Progenitor cell of endocrine pancreas (in vitro differentiated cells): ENCODE results near the gene CABLES2. TPM values are rescaled to one million over a fixed set of nuclear protein-coding genes. Genes with fewer than 3 reads are reported as not detected.
A peak's percentile ranks its signal among the peaks of the same experiment; 100 is the strongest.

Source experiments
- DNase-seq: peaks from one replicate; pipeline ENCODE4 v3.0.0; 2021; ENCODE audit warnings: low spot score; ENCODE audit not compliant: unreplicated experiment
- H3K27ac Mint-ChIP-seq: 2 replicates; pipeline ENCODE4 v1.8.0; 2021; ENCODE audit warnings: mild to moderate bottlenecking, moderate library complexity, mixed read lengths
- H3K27me3 Mint-ChIP-seq: 2 replicates; pipeline ENCODE4 v1.8.0; 2021; ENCODE audit warnings: mixed read lengths
- H3K36me3 Mint-ChIP-seq: 2 replicates; pipeline ENCODE4 v1.8.0; 2022; ENCODE audit warnings: mixed read lengths; ENCODE audit not compliant: insufficient read depth
- H3K4me1 Mint-ChIP-seq: 2 replicates; pipeline ENCODE4 v1.8.0; 2021; ENCODE audit warnings: low read depth, mixed read lengths
- H3K4me3 Mint-ChIP-seq: 2 replicates; pipeline ENCODE4 v1.8.0; 2021; ENCODE audit warnings: low read depth, mild to moderate bottlenecking, moderate library complexity, mixed read lengths
- H3K9me3 Mint-ChIP-seq: 2 replicates; pipeline ENCODE4 v1.8.0; 2021; ENCODE audit warnings: low read depth, mixed read lengths
- CTCF ChIP-seq: fragments of 200-600 bp; sonication (generic); IDR thresholded peaks from one replicate; pipeline ENCODE4 v1.5.0; 2021; ENCODE audit warnings: antibody characterized with exemption, mild to moderate bottlenecking; ENCODE audit not compliant: unreplicated experiment
- total RNA-seq: library from RNA; stranded (reverse); gene quantifications from 2 replicates; pipeline ENCODE4 v1.2.1, GENCODE V29; 2021

The CABLES2 gene
- total RNA-seq, 1 donor from 2014 or later = 21.7 TPM

GRCh38 chr20:62439218-62439617 lies 32.1 kb upstream of the CABLES2 start:
- H3K4me1 Mint-ChIP-seq = peaks cover 2% of the 10 kb centered on the region
- no peak for DNase-seq
- H3K9me3 Mint-ChIP-seq = no peaks in the 10 kb centered on the region
- no peaks in the 10 kb centered on the region for H3K36me3 Mint-ChIP-seq
- no peak overlapping the region for H3K27ac Mint-ChIP-seq
- TF ChIP-seq CTCF = no peak
- peaks cover 39% of the 10 kb centered on the region for H3K27me3 Mint-ChIP-seq
- H3K4me3 Mint-ChIP-seq = no peak overlapping the region

GRCh38 chr20:62437927-62438326 lies 30.8 kb upstream of the CABLES2 start:
- H3K27ac Mint-ChIP-seq = no peak overlapping the region
- peaks cover 8% of the 10 kb centered on the region for H3K4me1 Mint-ChIP-seq
- no peaks in the 10 kb centered on the region for H3K36me3 Mint-ChIP-seq
- peak; percentile 18 for TF ChIP-seq CTCF
- H3K4me3 Mint-ChIP-seq = no peak overlapping the region
- DNase-seq = no peak
- H3K9me3 Mint-ChIP-seq = no peaks in the 10 kb centered on the region
- peaks cover 44% of the 10 kb centered on the region for H3K27me3 Mint-ChIP-seq

GRCh38 chr20:62437496-62437895 lies 30.4 kb upstream of the CABLES2 start:
- H3K9me3 Mint-ChIP-seq = no peaks in the 10 kb centered on the region
- H3K36me3 Mint-ChIP-seq = no peaks in the 10 kb centered on the region
- DNase-seq = no peak
- H3K27me3 Mint-ChIP-seq = peaks cover 45% of the 10 kb centered on the region
- H3K27ac Mint-ChIP-seq = no peak overlapping the region
- no peak overlapping the region for H3K4me3 Mint-ChIP-seq
- TF ChIP-seq CTCF = no peak
- peaks cover 8% of the 10 kb centered on the region for H3K4me1 Mint-ChIP-seq

GRCh38 chr20:62436692-62437091 lies 29.6 kb upstream of the CABLES2 start:
- Mint-ChIP-seq H3K27ac (no peak overlapping the region), H3K9me3 (no peaks in the 10 kb centered on the region), H3K4me1 (peaks cover 8% of the 10 kb centered on the region), H3K27me3 (peaks cover 45% of the 10 kb centered on the region), H3K4me3 (no peak overlapping the region), H3K36me3 (no peaks in the 10 kb centered on the region)
- DNase-seq = no peak
- TF ChIP-seq CTCF = no peak

- Mint-ChIP-seq H3K27ac (no peak overlapping the region), H3K27me3 (peaks cover 36% of the 10 kb centered on the region), H3K9me3 (no peaks in the 10 kb centered on the region), H3K4me3 (no peak overlapping the region), H3K36me3 (no peaks in the 10 kb centered on the region), H3K4me1 (peaks cover 28% of the 10 kb centered on the region)
- TF ChIP-seq CTCF = no peak
- DNase-seq = no peak
Observed at GRCh38 chr20:62433658-62434497, 26.8 kb upstream of the CABLES2 start.
